Activated naive CD8-positive, alpha-beta T cell treated with anti-CD3 and anti-CD28 coated beads for 36 hours (primary cell): ENCODE results near the gene CSKMT. TPM values are rescaled to one million over a fixed set of nuclear protein-coding genes. Genes with fewer than 3 reads are reported as not detected.
"Not testable (repeated sequence)": the region's sequence is repeated elsewhere in the genome, so short reads cannot be mapped to it uniquely, and the experiment has no call there.

Source experiments
- DNase-seq: peaks from one replicate; pipeline ENCODE4 v3.0.0; 2021
- H3K27ac Mint-ChIP-seq: one replicate; pipeline ENCODE4 v1.8.0; 2022; ENCODE audit warnings: mild to moderate bottlenecking, moderate library complexity, mixed read lengths
- H3K27me3 Mint-ChIP-seq: one replicate; pipeline ENCODE4 v1.8.0; 2022; ENCODE audit warnings: mild to moderate bottlenecking, mixed read lengths
- H3K36me3 Mint-ChIP-seq: one replicate; pipeline ENCODE4 v1.8.0; 2021; ENCODE audit warnings: mild to moderate bottlenecking, mixed read lengths
- H3K4me1 Mint-ChIP-seq: one replicate; pipeline ENCODE4 v1.8.0; 2021; ENCODE audit warnings: mixed read lengths
- H3K4me3 Mint-ChIP-seq: one replicate; pipeline ENCODE4 v1.8.0; 2022; ENCODE audit warnings: mild to moderate bottlenecking, moderate library complexity, mixed read lengths
- H3K9me3 Mint-ChIP-seq: one replicate; pipeline ENCODE4 v1.8.0; 2022; ENCODE audit warnings: mixed read lengths
- total RNA-seq, 2 experiments: library from RNA; stranded (reverse); gene quantifications; one replicate each; pipeline ENCODE4 v1.2.3, GENCODE V29; 2021

CSKMT gene
- total RNA-seq, 2 experiments from 2014 or later = 28.7 to 39.7 TPM

DNA sequence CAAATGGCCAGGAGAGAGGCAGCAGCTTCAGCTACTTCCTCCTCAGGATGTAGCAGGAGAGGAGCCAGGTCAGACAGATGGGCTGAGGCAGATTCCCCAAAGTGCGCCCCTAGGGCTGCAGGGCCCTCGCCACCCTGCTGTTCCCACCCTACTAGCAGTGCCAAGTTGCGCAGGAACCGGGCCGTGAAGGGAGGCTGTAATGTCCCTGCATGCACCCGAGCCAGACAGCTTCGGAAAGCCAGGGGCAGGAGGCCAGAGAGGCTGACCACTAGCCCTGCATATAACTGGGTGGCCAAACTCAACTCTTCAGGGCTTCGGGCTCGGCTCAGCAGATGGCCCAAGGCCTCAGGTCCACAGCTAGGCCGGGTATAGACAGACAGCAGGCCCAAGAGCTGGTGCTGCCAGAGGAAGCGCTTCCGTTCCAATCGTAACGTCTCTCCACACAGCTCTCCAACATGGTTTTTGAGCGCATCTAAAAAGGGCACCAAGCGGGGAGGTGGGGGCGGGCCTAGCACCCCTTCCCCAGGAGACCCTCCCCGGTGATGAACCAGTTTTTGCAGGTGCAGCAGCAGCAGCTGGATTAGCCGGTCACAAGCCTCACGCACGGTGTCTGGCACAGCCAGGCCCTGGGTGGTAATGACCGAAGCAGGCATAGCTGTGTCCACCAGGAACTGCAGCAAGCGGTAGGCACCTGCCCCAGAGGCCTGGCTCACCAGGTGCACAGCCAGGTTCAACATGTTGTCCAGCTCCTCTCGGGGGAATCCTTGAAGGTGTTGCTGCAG is 16.7 kb upstream of the CSKMT start:
- H3K9me3 Mint-ChIP-seq = no peaks in the 10 kb centered on the region
- no peak overlapping the region for H3K4me3 Mint-ChIP-seq
- peaks cover 31% of the 10 kb centered on the region for H3K4me1 Mint-ChIP-seq
- peaks cover 24% of the 10 kb centered on the region for H3K36me3 Mint-ChIP-seq
- H3K27me3 Mint-ChIP-seq = no peaks in the 10 kb centered on the region
- no peak overlapping the region for H3K27ac Mint-ChIP-seq
- DNase-seq = no peak

GRCh38 chr11:62648967-62649364 is 16.1 kb upstream of the CSKMT start:
- Mint-ChIP-seq H3K36me3 (peaks cover 24% of the 10 kb centered on the region), H3K9me3 (no peaks in the 10 kb centered on the region), H3K27ac (no peak overlapping the region), H3K4me1 (peaks cover 34% of the 10 kb centered on the region), H3K4me3 (no peak overlapping the region), H3K27me3 (no peaks in the 10 kb centered on the region)
- DNase-seq = no peak

DNA sequence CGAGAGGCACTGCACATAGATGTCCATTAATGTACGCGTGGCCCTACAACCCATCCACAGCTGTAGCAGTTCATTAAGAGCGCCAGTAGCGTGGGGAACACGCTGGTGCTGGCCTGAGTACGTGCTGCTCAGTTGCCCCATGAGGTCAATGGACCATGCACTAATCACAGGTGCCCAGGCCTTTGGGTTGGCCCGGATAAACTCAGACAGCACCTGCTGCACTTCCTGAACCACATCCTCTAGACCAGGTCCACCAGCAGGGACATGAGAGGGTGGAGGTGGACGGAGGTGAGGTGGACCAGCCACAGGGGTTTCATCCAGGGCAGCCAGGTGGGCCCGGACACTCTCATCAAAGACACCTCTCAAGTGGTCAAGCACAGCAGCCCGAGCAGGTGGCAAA is 15.6 kb upstream of the CSKMT start:
- DNase-seq = no peak
- peaks cover 19% of the 10 kb centered on the region for H3K36me3 Mint-ChIP-seq
- H3K27me3 Mint-ChIP-seq = no peaks in the 10 kb centered on the region
- H3K27ac Mint-ChIP-seq = no peak overlapping the region
- H3K4me3 Mint-ChIP-seq = no peak overlapping the region
- peaks cover 37% of the 10 kb centered on the region for H3K4me1 Mint-ChIP-seq
- H3K9me3 Mint-ChIP-seq = no peaks in the 10 kb centered on the region

GRCh38 chr11:62650283-62650682 is 14.8 kb upstream of the CSKMT start:
- not testable (repeated sequence) for H3K27me3 Mint-ChIP-seq, H3K9me3 Mint-ChIP-seq, DNase-seq, H3K27ac Mint-ChIP-seq, H3K4me3 Mint-ChIP-seq
- Mint-ChIP-seq H3K36me3 (peaks cover 13% of the 10 kb centered on the region), H3K4me1 (peaks cover 32% of the 10 kb centered on the region)

DNA sequence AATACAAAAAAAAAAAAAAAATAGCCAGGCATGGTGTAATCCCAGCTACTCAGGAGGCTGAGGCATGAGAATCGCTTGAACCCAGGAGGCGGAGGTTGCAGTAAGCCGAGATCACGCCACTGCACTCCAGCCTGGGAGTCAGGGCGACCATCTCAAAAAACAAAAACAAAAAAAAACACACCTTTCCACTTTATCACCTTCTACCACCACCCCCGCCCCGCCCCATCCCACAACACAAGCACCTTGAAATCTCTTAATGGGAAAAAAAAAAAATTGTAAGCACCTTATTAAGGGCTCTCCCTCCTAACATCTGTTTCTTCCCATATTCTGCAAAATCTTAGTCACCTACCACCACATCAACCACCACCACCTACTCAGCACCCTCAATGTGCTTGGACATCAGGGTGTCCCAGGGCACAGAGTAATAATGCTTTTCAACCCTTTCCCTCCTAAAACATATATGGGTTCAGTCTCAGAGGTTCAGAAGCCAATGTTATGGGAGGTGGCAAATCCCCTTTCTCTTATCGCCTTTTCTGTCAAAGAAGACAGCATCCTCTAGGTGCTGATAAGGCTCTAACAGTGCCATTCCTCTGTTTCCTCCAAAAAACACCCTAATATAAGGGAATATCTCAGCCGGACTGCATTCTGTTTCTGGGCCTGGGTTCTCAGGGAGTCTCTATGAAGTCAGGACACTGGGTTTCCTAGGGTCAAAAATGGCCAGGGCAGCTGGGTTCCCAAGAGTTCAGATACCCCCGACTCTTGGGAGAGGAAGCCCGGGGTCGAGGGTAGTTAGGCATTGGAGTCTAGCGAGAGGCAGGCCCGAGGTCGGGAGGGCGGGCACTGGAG is 12.7 kb upstream of the CSKMT start:
- Mint-ChIP-seq H3K27me3 (no peaks in the 10 kb centered on the region), H3K27ac (peak overlapping the region; percentile 93), H3K36me3 (peaks cover 10% of the 10 kb centered on the region), H3K4me3 (peak overlapping the region; percentile 93), H3K4me1 (peaks cover 22% of the 10 kb centered on the region), H3K9me3 (no peaks in the 10 kb centered on the region)
- peak; percentile 27 for DNase-seq

- H3K9me3 Mint-ChIP-seq = no peaks in the 10 kb centered on the region
- peak overlapping the region; percentile 63 for H3K27ac Mint-ChIP-seq
- no peaks in the 10 kb centered on the region for H3K27me3 Mint-ChIP-seq
- peak overlapping the region; percentile 48 for H3K4me3 Mint-ChIP-seq
- H3K4me1 Mint-ChIP-seq = peaks cover 20% of the 10 kb centered on the region
- peaks cover 10% of the 10 kb centered on the region for H3K36me3 Mint-ChIP-seq
- no peak for DNase-seq
Observed at GRCh38 chr11:62654297-62654696, 10.8 kb upstream of the CSKMT start.

GRCh38 chr11:62656796-62657429 is 8.2 kb upstream of the CSKMT start:
- peaks cover 2% of the 10 kb centered on the region for H3K36me3 Mint-ChIP-seq
- no peak for DNase-seq
- H3K9me3 Mint-ChIP-seq = no peaks in the 10 kb centered on the region
- H3K27me3 Mint-ChIP-seq = no peaks in the 10 kb centered on the region
- H3K4me1 Mint-ChIP-seq = peaks cover 13% of the 10 kb centered on the region
- peak overlapping the region; percentile 16 for H3K27ac Mint-ChIP-seq
- H3K4me3 Mint-ChIP-seq = no peak overlapping the region

GRCh38 chr11:62664405-62665074 is 572 bp upstream of the CSKMT start:
- H3K27me3 Mint-ChIP-seq = no peaks in the 10 kb centered on the region
- peak; percentile 69 for DNase-seq
- H3K4me3 Mint-ChIP-seq = peak overlapping the region; percentile 93
- H3K27ac Mint-ChIP-seq = peak overlapping the region; percentile 95
- peaks cover 40% of the 10 kb centered on the region for H3K4me1 Mint-ChIP-seq
- no peaks in the 10 kb centered on the region for H3K9me3 Mint-ChIP-seq
- H3K36me3 Mint-ChIP-seq = peaks cover 62% of the 10 kb centered on the region

GRCh38 chr11:62665599-62666258 is 617 bp downstream of the CSKMT start:
- Mint-ChIP-seq H3K9me3 (no peaks in the 10 kb centered on the region), H3K4me1 (peaks cover 48% of the 10 kb centered on the region), H3K27ac (peak overlapping the region; percentile 95), H3K36me3 (peaks cover 72% of the 10 kb centered on the region), H3K27me3 (no peaks in the 10 kb centered on the region), H3K4me3 (peak overlapping the region; percentile 93)
- peak; percentile 67 for DNase-seq

DNA sequence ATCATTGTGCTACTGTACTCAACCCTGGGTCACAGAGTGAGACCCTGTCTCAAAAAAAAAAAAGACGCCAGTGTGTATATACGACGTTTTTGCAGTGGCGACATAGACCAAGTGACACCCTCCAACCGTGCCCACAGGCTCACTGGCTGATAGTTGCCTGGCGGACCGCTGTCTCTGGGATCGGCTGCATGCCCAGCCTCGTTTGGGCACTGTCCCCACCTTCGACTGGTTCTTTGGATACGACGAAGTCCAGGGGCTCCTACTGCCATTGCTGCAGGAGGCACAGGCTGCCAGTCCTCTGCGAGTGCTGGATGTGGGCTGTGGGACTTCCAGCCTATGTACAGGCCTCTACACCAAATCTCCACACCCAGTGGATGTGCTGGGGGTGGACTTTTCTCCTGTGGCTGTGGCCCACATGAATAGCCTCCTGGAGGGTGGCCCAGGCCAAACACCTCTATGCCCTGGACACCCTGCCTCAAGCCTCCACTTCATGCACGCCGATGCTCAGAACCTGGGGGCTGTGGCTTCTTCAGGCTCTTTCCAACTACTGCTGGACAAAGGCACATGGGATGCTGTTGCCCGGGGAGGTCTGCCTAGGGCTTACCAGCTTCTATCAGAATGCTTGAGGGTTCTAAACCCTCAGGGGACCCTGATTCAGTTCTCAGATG is 1.3 kb downstream of the CSKMT start:
- H3K4me1 Mint-ChIP-seq = peaks cover 51% of the 10 kb centered on the region
- peak overlapping the region; percentile 95 for H3K27ac Mint-ChIP-seq
- no peak for DNase-seq
- peaks cover 78% of the 10 kb centered on the region for H3K36me3 Mint-ChIP-seq
- H3K9me3 Mint-ChIP-seq = no peaks in the 10 kb centered on the region
- peak overlapping the region; percentile 93 for H3K4me3 Mint-ChIP-seq
- no peaks in the 10 kb centered on the region for H3K27me3 Mint-ChIP-seq

DNA sequence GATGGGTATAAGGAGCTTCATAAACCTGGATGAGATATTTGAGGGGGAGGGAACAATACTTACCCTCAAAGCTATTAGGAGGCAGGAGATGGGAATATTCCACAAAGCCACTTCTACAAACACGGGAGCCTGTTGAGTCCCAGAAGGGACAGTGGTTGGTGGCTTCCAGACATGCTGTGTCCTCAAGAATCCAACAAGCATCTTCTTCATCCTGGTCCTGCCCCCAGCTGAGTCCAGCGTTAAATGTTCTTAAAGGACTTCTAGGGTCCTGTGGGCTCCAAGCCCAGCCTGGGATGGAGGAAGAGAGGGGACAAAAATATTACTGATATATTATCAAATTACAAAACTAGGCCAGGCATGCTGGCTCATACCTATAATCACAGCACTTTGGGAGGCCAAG is 2.3 kb downstream of the CSKMT start:
- Mint-ChIP-seq H3K27me3 (no peaks in the 10 kb centered on the region), H3K36me3 (peaks cover 82% of the 10 kb centered on the region), H3K9me3 (no peaks in the 10 kb centered on the region), H3K4me1 (peaks cover 51% of the 10 kb centered on the region), H3K4me3 (peak overlapping the region; percentile 93), H3K27ac (peak overlapping the region; percentile 95)
- DNase-seq = no peak

GRCh38 chr11:62669420-62670161 is 4.5 kb downstream of the CSKMT start:
- Mint-ChIP-seq H3K27ac (peak overlapping the region; percentile 95), H3K4me1 (peaks cover 54% of the 10 kb centered on the region), H3K9me3 (no peaks in the 10 kb centered on the region), H3K36me3 (peaks cover 73% of the 10 kb centered on the region), H3K27me3 (no peaks in the 10 kb centered on the region), H3K4me3 (peak overlapping the region; percentile 91)
- no peak for DNase-seq

- H3K27me3 Mint-ChIP-seq = no peaks in the 10 kb centered on the region
- no peaks in the 10 kb centered on the region for H3K9me3 Mint-ChIP-seq
- H3K27ac Mint-ChIP-seq = peak overlapping the region; percentile 95
- DNase-seq = no peak
- peaks cover 67% of the 10 kb centered on the region for H3K36me3 Mint-ChIP-seq
- H3K4me1 Mint-ChIP-seq = peaks cover 55% of the 10 kb centered on the region
- H3K4me3 Mint-ChIP-seq = peak overlapping the region; percentile 91
Observed at GRCh38 chr11:62671236-62671607, 6.1 kb downstream of the CSKMT start.
